RWPE2 (cell line): ENCODE measurements around the gene CHCHD10.

ENCODE experiments used
- ATAC-seq: fragments of 200-7000 bp; cut with Tn5 transposase; 3 replicates; pipeline ENCODE4 v1.9.1; 2021; ENCODE audit warnings: low read depth
- DNase-seq: peaks from one replicate; pipeline ENCODE4 v3.0.0-alpha.2; 2020; ENCODE audit warnings: low spot score
- H3K27ac ChIP-seq: fragments of 450-650 bp; 2 replicates; pipeline ENCODE4 v1.5.1; 2017; ENCODE audit warnings: mild to moderate bottlenecking; ENCODE audit not compliant: poor library complexity, severe bottlenecking
- H3K27me3 ChIP-seq: fragments of 250-450 bp; sonication (Bioruptor Pico); 2 replicates; pipeline ENCODE4 v1.5.1; 2021; ENCODE audit warnings: mild to moderate bottlenecking, moderate library complexity; ENCODE audit not compliant: insufficient read depth, poor library complexity, severe bottlenecking
- H3K36me3 ChIP-seq: fragments of 250-450 bp; sonication (Bioruptor Pico); 2 replicates; pipeline ENCODE4 v1.5.1; 2020; ENCODE audit warnings: low read depth, mild to moderate bottlenecking, moderate library complexity
- H3K4me1 ChIP-seq: fragments of 250-450 bp; sonication (Bioruptor Pico); 2 replicates; pipeline ENCODE4 v1.5.1; 2021; ENCODE audit warnings: mild to moderate bottlenecking, moderate library complexity; ENCODE audit not compliant: insufficient read depth, poor library complexity, severe bottlenecking
- H3K4me3 ChIP-seq: fragments of 250-450 bp; sonication (Bioruptor Pico); 2 replicates; pipeline ENCODE4 v1.5.1; 2021; ENCODE audit warnings: mild to moderate bottlenecking, moderate library complexity; ENCODE audit not compliant: severe bottlenecking
- H3K9me3 ChIP-seq: fragments of 250-450 bp; sonication (Bioruptor Pico); 2 replicates; pipeline ENCODE4 v1.5.1; 2021; ENCODE audit warnings: mild to moderate bottlenecking, moderate library complexity; ENCODE audit not compliant: severe bottlenecking
- CTCF ChIP-seq: fragments of 450-650 bp; IDR thresholded peaks from one replicate; pipeline ENCODE4 v1.5.1; 2017; ENCODE audit warnings: mild to moderate bottlenecking, moderate library complexity; ENCODE audit not compliant: poor library complexity, severe bottlenecking

CHCHD10 gene

DNA sequence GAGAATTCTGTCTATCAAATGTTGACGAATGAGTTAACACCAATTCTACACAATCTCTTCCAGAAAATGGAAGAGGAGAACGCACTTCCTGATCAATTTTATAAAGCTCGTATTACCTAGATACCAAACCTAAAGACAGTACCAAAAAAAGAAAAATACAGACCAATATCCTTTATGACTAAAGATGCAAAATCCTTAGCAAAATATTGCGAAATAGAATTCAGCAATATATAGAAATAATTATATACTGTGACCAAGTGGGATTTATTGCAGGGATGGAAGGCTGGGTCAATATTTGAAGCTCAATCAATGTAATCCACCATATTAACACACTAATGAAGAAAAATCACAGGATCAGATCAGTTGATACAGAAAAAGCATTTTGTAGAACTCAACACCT lies 44.6 kb upstream of the CHCHD10 start:
- H3K9me3 ChIP-seq: no peaks in the 10 kb centered on the region
- ATAC-seq (no peak), DNase-seq (no peak)
- H3K36me3 ChIP-seq: peaks cover 28% of the 10 kb centered on the region
- no peaks in the 10 kb centered on the region for H3K27me3 ChIP-seq
- H3K4me3 ChIP-seq: no peak overlapping the region
- no peak for TF ChIP-seq CTCF
- no peak overlapping the region for H3K27ac ChIP-seq
- no peaks in the 10 kb centered on the region for H3K4me1 ChIP-seq

- Histone ChIP-seq H3K27ac (no peak overlapping the region), H3K36me3 (peaks cover 59% of the 10 kb centered on the region), H3K4me1 (no peaks in the 10 kb centered on the region)
Measured at GRCh38 chr22:23806837-23807236, 39.1 kb upstream of the CHCHD10 start.

DNA sequence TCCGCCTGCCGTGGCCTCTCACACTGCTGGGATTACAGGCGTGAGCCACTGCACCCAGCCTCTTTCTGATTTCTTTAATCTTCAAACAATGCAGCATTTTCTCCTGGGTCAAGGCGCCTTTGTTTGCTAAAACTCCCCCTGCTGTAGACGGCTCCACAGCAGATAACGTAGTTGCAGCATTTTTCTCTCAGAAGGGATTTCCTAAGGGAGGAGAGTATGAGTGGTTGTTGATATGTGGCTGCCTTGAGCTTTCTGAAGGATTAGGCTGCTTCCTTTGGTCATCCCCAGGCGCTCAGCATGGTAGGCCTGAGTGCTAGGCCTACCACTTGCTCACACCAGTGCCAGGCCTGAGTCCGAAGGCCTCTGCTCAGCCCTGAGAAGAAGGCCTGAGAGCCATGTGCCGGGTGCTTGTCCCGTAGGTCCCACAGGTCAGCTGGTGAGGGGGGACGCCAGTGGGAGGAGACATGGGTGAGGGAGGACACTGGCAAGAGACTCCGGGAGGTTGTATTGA lies 37.1 kb upstream of the CHCHD10 start:
- ATAC-seq (no peak), DNase-seq (no peak)
- Histone ChIP-seq H3K4me1 (no peaks in the 10 kb centered on the region), H3K4me3 (no peak overlapping the region), H3K36me3 (peaks cover 71% of the 10 kb centered on the region), H3K27ac (no peak overlapping the region), H3K9me3 (no peaks in the 10 kb centered on the region), H3K27me3 (no peaks in the 10 kb centered on the region)
- no peak for TF ChIP-seq CTCF

More at GRCh38 chr22:23806837-23807236, 39.1 kb upstream of the CHCHD10 start:
- ATAC-seq: no peak
- no peak overlapping the region for H3K4me3 ChIP-seq
- no peak for TF ChIP-seq CTCF
- DNase-seq: no peak
- no peaks in the 10 kb centered on the region for H3K27me3 ChIP-seq
- H3K9me3 ChIP-seq: no peaks in the 10 kb centered on the region

GRCh38 chr22:23803001-23803819 lies 35.4 kb upstream of the CHCHD10 start:
- Histone ChIP-seq H3K4me1 (no peaks in the 10 kb centered on the region), H3K36me3 (peaks cover 76% of the 10 kb centered on the region), H3K27me3 (no peaks in the 10 kb centered on the region), H3K9me3 (no peaks in the 10 kb centered on the region), H3K4me3 (no peak overlapping the region), H3K27ac (no peak overlapping the region)
- DNase-seq (no peak), ATAC-seq (no peak; the same call in 2 of the 3 replicates)
- no peak for TF ChIP-seq CTCF

DNA sequence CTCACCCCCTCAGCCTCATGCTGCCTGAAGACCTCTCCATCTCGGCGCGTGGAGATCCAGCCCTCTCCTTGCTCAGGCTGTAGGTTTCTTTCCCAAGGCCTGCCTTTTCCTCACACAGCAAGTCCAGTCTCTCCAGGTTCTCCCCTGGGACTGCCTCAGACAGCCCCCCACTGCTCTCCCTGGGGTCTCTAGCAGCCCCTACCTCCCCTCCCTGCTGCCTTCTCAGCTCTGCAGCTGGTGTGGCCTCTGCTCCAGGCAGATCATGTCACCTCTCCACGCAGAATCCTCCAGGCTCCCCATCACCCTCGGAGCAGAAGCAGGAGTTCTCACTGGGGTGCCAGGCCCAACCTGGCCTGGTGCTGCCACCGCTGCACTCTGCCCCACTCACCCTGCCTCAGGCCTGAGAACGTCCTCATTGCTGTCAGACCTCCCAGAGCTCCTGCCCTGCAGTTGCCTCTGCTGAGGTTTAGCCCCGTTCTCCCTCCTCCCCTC lies 34.2 kb upstream of the CHCHD10 start:
- Histone ChIP-seq H3K27ac (no peak overlapping the region), H3K27me3 (no peaks in the 10 kb centered on the region), H3K4me1 (no peaks in the 10 kb centered on the region), H3K9me3 (no peaks in the 10 kb centered on the region), H3K36me3 (peaks cover 78% of the 10 kb centered on the region), H3K4me3 (no peak overlapping the region)
- no peak for TF ChIP-seq CTCF
- no peak for ATAC-seq
- no peak for DNase-seq
